HepG2 (cell line): ENCODE measurements around the gene SPAG9. TPM values are rescaled to one million over a fixed set of nuclear protein-coding genes. Genes with fewer than 3 reads are reported as not detected.

Source experiments
- AGO2 ChIP-seq: fragments of 200-400 bp; formaldehyde crosslinking; optimal IDR thresholded peaks from 2 replicates; pipeline ENCODE3; 2017; ENCODE audit warnings: mild to moderate bottlenecking, low read depth, low read length, moderate library complexity
- BORCS8-MEF2B ChIP-seq: sonication (generic); formaldehyde crosslinking; IDR thresholded peaks from 2 replicates; pipeline ENCODE4 v1.8.0; 2022; ENCODE audit warnings: mild to moderate bottlenecking, missing genetic modification reagents
- CBX1 ChIP-seq: IDR thresholded peaks from one replicate; pipeline ENCODE4 v1.6.1; 2016; ENCODE audit warnings: antibody characterized with exemption, low read depth
- DPF2 ChIP-seq: sonication (generic); formaldehyde crosslinking; IDR thresholded peaks from 2 replicates; pipeline ENCODE4 v1.4.0; 2020; ENCODE audit warnings: mild to moderate bottlenecking, low read depth, missing genetic modification reagents, borderline replicate concordance
- FOXK2 ChIP-seq: fragments of 450-650 bp; IDR thresholded peaks from 2 replicates; pipeline ENCODE4 v1.6.1; 2016
- HMGA1 ChIP-seq: sonication (generic); formaldehyde crosslinking; conservative IDR thresholded peaks from 2 replicates; pipeline ENCODE4 v1.4.0; 2020; ENCODE audit warnings: missing genetic modification reagents
- HNRNPLL ChIP-seq: fragments of 200-400 bp; formaldehyde crosslinking; IDR thresholded peaks from 2 replicates; pipeline ENCODE4 v1.6.1; 2017; ENCODE audit warnings: mild to moderate bottlenecking, low read depth, low read length; ENCODE audit not compliant: poor library complexity, severe bottlenecking
- HOXD1 ChIP-seq: sonication (generic); formaldehyde crosslinking; IDR thresholded peaks from 2 replicates; pipeline ENCODE4 v1.5.0; 2020; ENCODE audit warnings: missing genetic modification reagents
- KDM3A ChIP-seq: IDR thresholded peaks from 2 replicates; pipeline ENCODE4 v1.6.1; 2018; ENCODE audit warnings: low read depth, missing compliant biosample characterization
- MEF2D ChIP-seq: sonication (generic); formaldehyde crosslinking; IDR thresholded peaks from 2 replicates; pipeline ENCODE4 v1.5.1; 2020; ENCODE audit warnings: mild to moderate bottlenecking, missing genetic modification reagents
- NPAS2 ChIP-seq: sonication (generic); formaldehyde crosslinking; IDR thresholded peaks from 2 replicates; pipeline ENCODE4 v1.8.0; 2022; ENCODE audit warnings: mild to moderate bottlenecking, missing genetic modification reagents, borderline replicate concordance
- RBAK ChIP-seq: sonication (generic); formaldehyde crosslinking; IDR thresholded peaks from 2 replicates; pipeline ENCODE4 v1.5.1; 2020; ENCODE audit warnings: mild to moderate bottlenecking, missing genetic modification reagents
- SAFB2 ChIP-seq: sonication (generic); formaldehyde crosslinking; IDR thresholded peaks from 2 replicates; pipeline ENCODE4 v1.5.1; 2020; ENCODE audit warnings: missing genetic modification reagents, low read depth, mild to moderate bottlenecking, borderline replicate concordance
- SRSF9 ChIP-seq: fragments of 200-400 bp; formaldehyde crosslinking; IDR thresholded peaks from 2 replicates; pipeline ENCODE4 v1.6.1; 2018; ENCODE audit warnings: borderline replicate concordance, mild to moderate bottlenecking, low read depth, low read length; ENCODE audit not compliant: insufficient read depth, poor library complexity, severe bottlenecking
- SRY ChIP-seq: sonication (generic); formaldehyde crosslinking; IDR thresholded peaks from 2 replicates; pipeline ENCODE4 v1.8.0; 2022; ENCODE audit warnings: mild to moderate bottlenecking, missing genetic modification reagents
- ZBTB43 ChIP-seq: sonication (generic); formaldehyde crosslinking; conservative IDR thresholded peaks from 2 replicates; pipeline ENCODE4 v1.4.0; 2020; ENCODE audit warnings: missing genetic modification reagents
- ZC3H4 ChIP-seq: sonication (generic); formaldehyde crosslinking; IDR thresholded peaks from 2 replicates; pipeline ENCODE4 v1.4.0; 2020; ENCODE audit warnings: missing genetic modification reagents, borderline replicate concordance
- ZEB1 ChIP-seq: IDR thresholded peaks from 2 replicates; pipeline ENCODE4 v1.6.1; 2012; ENCODE audit warnings: mild to moderate bottlenecking, low read depth, inconsistent platforms; ENCODE audit not compliant: insufficient replicate concordance
- ZFAT ChIP-seq: sonication (generic); formaldehyde crosslinking; conservative IDR thresholded peaks from 2 replicates; pipeline ENCODE4 v1.8.1; 2023; ENCODE audit warnings: missing genetic modification reagents, inconsistent platforms
- ZMYM2 ChIP-seq: sonication (generic); formaldehyde crosslinking; IDR thresholded peaks from 2 replicates; pipeline ENCODE4 v1.8.0; 2022; ENCODE audit warnings: mild to moderate bottlenecking, missing genetic modification reagents
- ZNF431 ChIP-seq: sonication (generic); formaldehyde crosslinking; IDR thresholded peaks from 2 replicates; pipeline ENCODE4 v1.9.0; 2022; ENCODE audit warnings: missing genetic modification reagents, low read depth, mild to moderate bottlenecking, borderline replicate concordance
- ZNF569 ChIP-seq: sonication (generic); formaldehyde crosslinking; IDR thresholded peaks from 2 replicates; pipeline ENCODE4 v1.5.0; 2020; ENCODE audit warnings: mild to moderate bottlenecking, missing genetic modification reagents, moderate library complexity, borderline replicate concordance
- ZNF629 ChIP-seq: sonication (generic); formaldehyde crosslinking; conservative IDR thresholded peaks from 2 replicates; pipeline ENCODE4 v1.5.0; 2020; ENCODE audit warnings: missing genetic modification reagents
- polyA plus RNA-seq, 8 experiments: library from polyadenylated mRNA; depleted of rRNA in 3 of 8; stranded (reverse) in 7 of 8; unstranded in 1 of 8; fragments of >200 nt; fragmentation: Illumina TruSeq in 4 of 8; extraction: Trizol in 4 of 8; gene quantifications; 2 replicates each; pipeline versions ENCODE4 v1.2.1 to v1.2.3, GENCODE V29; 2011 to 2016; ENCODE audit warnings: low read depth in 4 of 8, missing spikeins in 1 of 8, mixed read lengths in 1 of 8; ENCODE audit not compliant: insufficient read depth in 1 of 8
- total RNA-seq, 5 experiments: library from RNA; depleted of rRNA; stranded (reverse); fragments of >200 nt; fragmentation: Illumina TruSeq; extraction: Trizol; gene quantifications; 2 replicates each; pipeline ENCODE4 v1.2.3, GENCODE V29; 2016; ENCODE audit warnings: low read depth in 1 of 5
- TF ChIP-seq, protein P1 (sequence below): sonication (generic); formaldehyde crosslinking; IDR thresholded peaks from 2 replicates; pipeline ENCODE4 v1.8.0; 2022; ENCODE audit warnings: mild to moderate bottlenecking, missing genetic modification reagents, moderate library complexity
- TF ChIP-seq, protein P2 (sequence below): sonication (generic); formaldehyde crosslinking; IDR thresholded peaks from 2 replicates; pipeline ENCODE4 v1.4.0; 2020; ENCODE audit warnings: mild to moderate bottlenecking, missing genetic modification reagents
- TF ChIP-seq, protein P3 (sequence below): IDR thresholded peaks from 2 replicates; pipeline ENCODE4 v1.6.1; 2012; ENCODE audit warnings: low read depth, low read length, improper control_type of control experiment

Gene SPAG9
- total and polyA plus RNA-seq, 2 of the 13 experiments (the other 11 are each of a cell fraction or from before 2014, with no cell fraction given): 43.2 to 78.6 TPM

GRCh38 chr17:50931144-50931908 lies 189.3 kb downstream of the SPAG9 start (continued):
- TF ChIP-seq ZMYM2 (CRISPR knock-in tag) (no peak), SRY (CRISPR knock-in tag) (0 out of 2 replicates have a peak, but pooled peaks have one; percentile 34), ZNF431 (CRISPR knock-in tag) (peak; percentile 61; the same call in 1 of the 2 replicates), DPF2 (CRISPR knock-in tag) (no peak), ZFAT (CRISPR knock-in tag) (no peak; the same call in 1 of the 2 replicates), ZNF569 (CRISPR knock-in tag) (peak; percentile 45; the same call in 1 of the 2 replicates), BORCS8-MEF2B (CRISPR knock-in tag) (no peak; the same call in 1 of the 2 replicates), ZEB1 (peak; percentile 50), ZBTB43 (peak; percentile 42; the same call in 1 of the 2 replicates), CBX1 (no peak), ZC3H4 (CRISPR knock-in tag) (no peak), KDM3A (peak; percentile 81), FOXK2 (no peak), ZNF629 (CRISPR knock-in tag) (no peak), AGO2 (peak; percentile 57), HOXD1 (CRISPR knock-in tag) (peak; percentile 30), HNRNPLL (peak; percentile 96), MEF2D (CRISPR knock-in tag) (peak; percentile 14; the same call in 1 of the 2 replicates), RBAK (CRISPR knock-in tag) (no peak), SRSF9 (no peak), NPAS2 (CRISPR knock-in tag) (no peak), HMGA1 (CRISPR knock-in tag) (no peak), SAFB2 (CRISPR knock-in tag) (no peak)
- TF ChIP-seq, protein P1, sequence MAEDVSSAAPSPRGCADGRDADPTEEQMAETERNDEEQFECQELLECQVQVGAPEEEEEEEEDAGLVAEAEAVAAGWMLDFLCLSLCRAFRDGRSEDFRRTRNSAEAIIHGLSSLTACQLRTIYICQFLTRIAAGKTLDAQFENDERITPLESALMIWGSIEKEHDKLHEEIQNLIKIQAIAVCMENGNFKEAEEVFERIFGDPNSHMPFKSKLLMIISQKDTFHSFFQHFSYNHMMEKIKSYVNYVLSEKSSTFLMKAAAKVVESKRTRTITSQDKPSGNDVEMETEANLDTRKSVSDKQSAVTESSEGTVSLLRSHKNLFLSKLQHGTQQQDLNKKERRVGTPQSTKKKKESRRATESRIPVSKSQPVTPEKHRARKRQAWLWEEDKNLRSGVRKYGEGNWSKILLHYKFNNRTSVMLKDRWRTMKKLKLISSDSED (CRISPR knock-in tag): no peak
- TF ChIP-seq, protein P2, sequence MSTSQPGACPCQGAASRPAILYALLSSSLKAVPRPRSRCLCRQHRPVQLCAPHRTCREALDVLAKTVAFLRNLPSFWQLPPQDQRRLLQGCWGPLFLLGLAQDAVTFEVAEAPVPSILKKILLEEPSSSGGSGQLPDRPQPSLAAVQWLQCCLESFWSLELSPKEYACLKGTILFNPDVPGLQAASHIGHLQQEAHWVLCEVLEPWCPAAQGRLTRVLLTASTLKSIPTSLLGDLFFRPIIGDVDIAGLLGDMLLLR (CRISPR knock-in tag): 0 out of 2 replicates have a peak, but pooled peaks have one; percentile 40
- TF ChIP-seq, protein P3, sequence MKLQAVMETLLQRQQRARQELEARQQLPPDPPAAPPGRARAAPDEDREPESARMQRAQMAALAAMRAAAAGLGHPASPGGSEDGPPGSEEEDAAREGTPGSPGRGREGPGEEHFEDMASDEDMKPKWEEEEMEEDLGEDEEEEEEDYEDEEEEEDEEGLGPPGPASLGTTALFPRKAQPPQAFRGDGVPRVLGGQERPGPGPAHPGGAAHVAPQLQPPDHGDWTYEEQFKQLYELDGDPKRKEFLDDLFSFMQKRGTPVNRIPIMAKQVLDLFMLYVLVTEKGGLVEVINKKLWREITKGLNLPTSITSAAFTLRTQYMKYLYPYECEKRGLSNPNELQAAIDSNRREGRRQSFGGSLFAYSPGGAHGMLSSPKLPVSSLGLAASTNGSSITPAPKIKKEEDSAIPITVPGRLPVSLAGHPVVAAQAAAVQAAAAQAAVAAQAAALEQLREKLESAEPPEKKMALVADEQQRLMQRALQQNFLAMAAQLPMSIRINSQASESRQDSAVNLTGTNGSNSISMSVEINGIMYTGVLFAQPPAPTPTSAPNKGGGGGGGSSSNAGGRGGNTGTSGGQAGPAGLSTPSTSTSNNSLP: peak; percentile 46
